ENCODE results near the gene UBR1. TPM values are rescaled to one million over a fixed set of nuclear protein-coding genes. Genes with fewer than 3 reads are reported as not detected.

UBR1 gene
- total RNA-seq, 1 experiment from 2014 or later = 22.2 TPM

- H3K9ac ChIP-seq (ENCODE audit: extremely low read depth, insufficient read length, low read length) = no peak overlapping the region
- no peak for DNase-seq
Measured at GRCh38 chr15:42921342-42921731, 184.5 kb downstream of the UBR1 start.

More at GRCh38 chr15:42921342-42921731, 184.5 kb downstream of the UBR1 start:
- H3K4me1 Mint-ChIP-seq = peaks cover 14 to 19% of the 10 kb centered on the region in 2 experiments
- H3K9me3 Mint-ChIP-seq = no peaks in the 10 kb centered on the region
- Histone ChIP-seq H3K27ac (ENCODE audit: insufficient read length, low read depth, low read length) (no peak overlapping the region), H2BK12ac (ENCODE audit: insufficient read length, low read depth, low read length) (no peak overlapping the region), H3T11ph (ENCODE audit: low read length) (no peak overlapping the region), H2BK20ac (ENCODE audit: low read depth, low read length, poor library complexity, severe bottlenecking) (no peak overlapping the region), H3K56ac (ENCODE audit: insufficient read length, low read depth, low read length) (no peak overlapping the region), H2BK15ac (ENCODE audit: low read depth, low read length) (no peak overlapping the region), H3K27me3 (ENCODE audit: insufficient read depth, low read length) (no peaks in the 10 kb centered on the region), H4K5ac (ENCODE audit: insufficient read length, low read depth, low read length) (no peak overlapping the region), H3K18ac (ENCODE audit: insufficient read length, low read depth, low read length) (no peak overlapping the region), H3K9me3 (ENCODE audit: control insufficient read depth, low read depth, low read length) (no peaks in the 10 kb centered on the region), H2AK5ac (ENCODE audit: insufficient read length, low read length) (no peak overlapping the region), H3K79me2 (ENCODE audit: insufficient read depth, low read length) (no peaks in the 10 kb centered on the region), H4K20me1 (ENCODE audit: control insufficient read depth, insufficient read depth, insufficient read length) (no peaks in the 10 kb centered on the region), H3K14ac (ENCODE audit: insufficient read depth, low read length) (no peak overlapping the region), H3K4me1 (ENCODE audit: insufficient read depth, low read length) (no peaks in the 10 kb centered on the region), H3K23ac (ENCODE audit: insufficient read length, low read depth, low read length) (no peak overlapping the region), H4K91ac (ENCODE audit: insufficient read length, low read depth, low read length) (no peak overlapping the region), H3K4me2 (ENCODE audit: insufficient read depth, insufficient read length, low read length) (peak overlapping the region; percentile 67), H3K79me1 (ENCODE audit: insufficient read depth, low read depth, low read length, poor library complexity, severe bottlenecking) (no peaks in the 10 kb centered on the region), H2BK5ac (ENCODE audit: insufficient read length, low read length) (no peak overlapping the region), H3K4ac (ENCODE audit: low read depth, low read length) (no peak overlapping the region), H3K23me2 (ENCODE audit: insufficient read length, low read depth, low read length, poor library complexity, severe bottlenecking) (peaks cover 4% of the 10 kb centered on the region), H2AFZ (ENCODE audit: low read length) (no peak overlapping the region), H4K8ac (replicated peaks; ENCODE audit: insufficient read length, low read depth, low read length) (no peak overlapping the region), H2BK120ac (ENCODE audit: low read depth, low read length, poor library complexity, severe bottlenecking) (no peak overlapping the region)
- peak overlapping the region; percentile 93 to 95 for H3K4me3 Mint-ChIP-seq
- H3K27ac Mint-ChIP-seq = no peak overlapping the region
- H3K27me3 Mint-ChIP-seq (ENCODE audit: low read depth) = peaks cover 12% of the 10 kb centered on the region
- H3K36me3 Mint-ChIP-seq (ENCODE audit: insufficient read depth in 1 of 3, low read depth in 3 of 3) = no peaks in the 10 kb centered on the region
- TF ChIP-seq, protein P1, sequence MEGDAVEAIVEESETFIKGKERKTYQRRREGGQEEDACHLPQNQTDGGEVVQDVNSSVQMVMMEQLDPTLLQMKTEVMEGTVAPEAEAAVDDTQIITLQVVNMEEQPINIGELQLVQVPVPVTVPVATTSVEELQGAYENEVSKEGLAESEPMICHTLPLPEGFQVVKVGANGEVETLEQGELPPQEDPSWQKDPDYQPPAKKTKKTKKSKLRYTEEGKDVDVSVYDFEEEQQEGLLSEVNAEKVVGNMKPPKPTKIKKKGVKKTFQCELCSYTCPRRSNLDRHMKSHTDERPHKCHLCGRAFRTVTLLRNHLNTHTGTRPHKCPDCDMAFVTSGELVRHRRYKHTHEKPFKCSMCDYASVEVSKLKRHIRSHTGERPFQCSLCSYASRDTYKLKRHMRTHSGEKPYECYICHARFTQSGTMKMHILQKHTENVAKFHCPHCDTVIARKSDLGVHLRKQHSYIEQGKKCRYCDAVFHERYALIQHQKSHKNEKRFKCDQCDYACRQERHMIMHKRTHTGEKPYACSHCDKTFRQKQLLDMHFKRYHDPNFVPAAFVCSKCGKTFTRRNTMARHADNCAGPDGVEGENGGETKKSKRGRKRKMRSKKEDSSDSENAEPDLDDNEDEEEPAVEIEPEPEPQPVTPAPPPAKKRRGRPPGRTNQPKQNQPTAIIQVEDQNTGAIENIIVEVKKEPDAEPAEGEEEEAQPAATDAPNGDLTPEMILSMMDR (conservative IDR thresholded peaks at IDR 0.05) = no peak
- no CpG with 5 or more reads among the region's 19 CpGs for WGBS (ENCODE audit: extremely low coverage, insufficient read length, low lambda C conversion rate)
